ENCODE results near the gene C1QB.

Gene C1QB, protein sequence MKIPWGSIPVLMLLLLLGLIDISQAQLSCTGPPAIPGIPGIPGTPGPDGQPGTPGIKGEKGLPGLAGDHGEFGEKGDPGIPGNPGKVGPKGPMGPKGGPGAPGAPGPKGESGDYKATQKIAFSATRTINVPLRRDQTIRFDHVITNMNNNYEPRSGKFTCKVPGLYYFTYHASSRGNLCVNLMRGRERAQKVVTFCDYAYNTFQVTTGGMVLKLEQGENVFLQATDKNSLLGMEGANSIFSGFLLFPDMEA

DNA sequence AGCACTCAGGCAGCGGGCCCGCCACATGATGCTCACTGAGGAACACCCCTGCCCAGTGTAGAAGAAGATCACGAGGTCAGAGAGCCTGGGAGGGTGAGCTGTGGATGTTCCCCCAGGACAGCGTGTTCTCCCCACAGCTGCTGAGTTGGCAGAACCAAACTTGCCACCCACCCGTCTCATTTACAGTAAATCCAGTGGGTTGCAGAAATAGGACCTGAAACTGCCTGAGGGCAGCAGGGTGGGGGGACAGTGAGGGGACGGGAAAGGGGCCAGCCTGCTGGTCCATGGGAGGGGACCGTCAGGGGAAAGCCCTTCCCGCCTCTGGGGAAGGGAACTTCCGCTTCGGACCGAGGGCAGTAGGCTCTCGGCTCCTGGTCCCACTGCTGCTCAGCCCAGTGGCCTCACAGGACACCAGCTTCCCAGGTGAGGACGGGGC lies at the start of gene C1QB:
Gene C1QB (plus strand): TSS at position 356 of the 436 bp plus-strand sequence. CDS start 6,227 bp downstream, outside the sequence.
- DNase-seq: no peak

DNA sequence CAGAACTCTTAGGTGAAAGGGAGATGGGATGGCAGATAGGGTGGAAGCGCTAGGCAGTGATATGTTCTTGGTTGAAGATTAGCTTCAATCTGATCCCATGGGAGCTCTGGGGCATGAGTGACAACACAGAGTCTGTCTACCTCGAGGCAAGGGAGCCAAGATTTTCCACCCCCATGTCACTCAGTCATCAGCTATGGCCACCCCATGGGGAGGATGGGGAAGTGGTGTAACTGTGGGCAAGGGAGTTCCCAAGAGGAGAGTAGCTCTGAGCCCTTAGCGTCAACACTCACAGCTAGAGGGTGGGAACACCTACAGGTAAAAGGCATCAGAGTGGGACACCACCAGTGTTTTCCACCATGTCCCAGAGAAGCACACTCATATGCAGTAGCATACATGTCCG lies 46.9 kb upstream of the C1QB start:
- DNase-seq: no peak

DNA sequence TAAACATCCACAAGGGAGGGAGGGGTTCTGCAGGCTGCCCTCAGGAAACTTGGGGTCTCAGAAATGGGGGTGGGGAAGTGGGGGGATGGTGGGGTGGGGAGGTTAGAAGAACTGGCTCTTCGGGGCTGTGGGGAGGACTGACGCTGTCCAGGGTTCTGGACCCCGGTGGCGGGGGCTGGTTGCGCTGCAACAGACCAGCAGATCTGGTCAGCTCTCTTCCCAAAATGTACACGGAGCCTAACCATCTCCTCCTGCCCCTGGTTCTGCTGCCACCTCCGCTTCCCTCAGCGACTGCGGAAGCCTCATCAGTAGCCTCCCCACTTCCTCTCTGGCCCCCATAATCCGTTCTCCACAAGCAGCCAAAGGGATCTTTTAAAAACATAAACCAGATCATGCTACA lies 45.9 kb upstream of the C1QB start:
- no peak for DNase-seq

DNA sequence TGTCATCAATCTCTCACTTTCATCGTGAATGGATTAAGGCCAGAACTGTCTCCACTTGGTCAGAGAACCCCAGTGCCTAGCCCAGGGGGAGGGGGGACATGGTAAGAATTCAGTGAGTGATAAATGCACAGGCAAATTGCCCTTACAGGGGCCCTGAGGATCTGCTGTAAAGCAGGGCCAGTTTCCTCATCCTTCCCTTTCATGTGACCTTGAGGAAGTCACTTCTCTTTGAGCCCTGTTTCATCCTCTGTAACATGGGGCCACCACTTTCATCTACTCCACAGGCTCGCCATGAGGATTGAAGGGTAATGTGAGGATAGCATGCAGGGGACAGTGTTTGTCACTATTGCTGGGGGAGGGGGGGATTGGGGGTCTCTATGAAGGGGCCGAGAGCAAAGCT lies 44.7 kb upstream of the C1QB start:
- DNase-seq: no peak

DNA sequence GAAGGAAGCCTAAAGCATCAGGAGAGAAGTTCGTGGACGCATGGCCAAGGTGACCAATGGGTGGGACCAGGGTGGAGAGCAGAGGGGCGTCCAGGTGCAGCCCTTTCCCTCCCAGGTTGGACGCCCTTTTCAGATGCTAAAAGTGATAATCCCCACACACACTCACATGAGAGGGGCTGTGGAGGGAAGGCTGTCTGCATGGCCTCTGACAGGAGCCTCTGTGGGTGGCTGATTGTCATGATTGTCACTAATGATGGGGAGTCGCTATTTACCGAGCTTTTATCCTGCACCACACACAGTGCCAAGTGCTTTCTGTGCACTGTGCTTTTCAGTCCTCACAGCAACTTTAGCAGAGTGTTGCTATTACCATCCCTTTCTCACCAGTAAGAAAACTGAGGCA lies 43.7 kb upstream of the C1QB start:
- DNase-seq: no peak

DNA sequence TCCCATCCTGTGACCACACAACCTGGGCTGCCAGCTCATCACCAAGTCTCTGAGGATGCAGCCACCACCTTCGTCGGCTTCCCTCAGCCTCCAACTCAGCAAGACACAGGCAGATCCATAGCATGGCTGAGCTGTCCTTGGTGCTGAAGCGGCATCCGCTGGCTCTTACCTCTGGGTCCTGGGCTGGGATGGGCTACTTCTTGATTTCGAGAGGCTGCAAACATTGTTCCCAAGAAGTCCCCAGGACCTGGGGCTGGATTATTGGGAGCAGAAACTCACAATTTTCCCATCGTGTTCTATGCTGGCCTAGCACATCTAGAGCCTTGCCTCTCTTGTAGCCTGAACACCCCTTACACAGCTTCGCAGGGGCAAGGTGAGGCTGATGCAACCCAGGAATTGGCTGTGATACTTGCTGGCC lies 41.5 kb upstream of the C1QB start:
- no peak for DNase-seq

DNA sequence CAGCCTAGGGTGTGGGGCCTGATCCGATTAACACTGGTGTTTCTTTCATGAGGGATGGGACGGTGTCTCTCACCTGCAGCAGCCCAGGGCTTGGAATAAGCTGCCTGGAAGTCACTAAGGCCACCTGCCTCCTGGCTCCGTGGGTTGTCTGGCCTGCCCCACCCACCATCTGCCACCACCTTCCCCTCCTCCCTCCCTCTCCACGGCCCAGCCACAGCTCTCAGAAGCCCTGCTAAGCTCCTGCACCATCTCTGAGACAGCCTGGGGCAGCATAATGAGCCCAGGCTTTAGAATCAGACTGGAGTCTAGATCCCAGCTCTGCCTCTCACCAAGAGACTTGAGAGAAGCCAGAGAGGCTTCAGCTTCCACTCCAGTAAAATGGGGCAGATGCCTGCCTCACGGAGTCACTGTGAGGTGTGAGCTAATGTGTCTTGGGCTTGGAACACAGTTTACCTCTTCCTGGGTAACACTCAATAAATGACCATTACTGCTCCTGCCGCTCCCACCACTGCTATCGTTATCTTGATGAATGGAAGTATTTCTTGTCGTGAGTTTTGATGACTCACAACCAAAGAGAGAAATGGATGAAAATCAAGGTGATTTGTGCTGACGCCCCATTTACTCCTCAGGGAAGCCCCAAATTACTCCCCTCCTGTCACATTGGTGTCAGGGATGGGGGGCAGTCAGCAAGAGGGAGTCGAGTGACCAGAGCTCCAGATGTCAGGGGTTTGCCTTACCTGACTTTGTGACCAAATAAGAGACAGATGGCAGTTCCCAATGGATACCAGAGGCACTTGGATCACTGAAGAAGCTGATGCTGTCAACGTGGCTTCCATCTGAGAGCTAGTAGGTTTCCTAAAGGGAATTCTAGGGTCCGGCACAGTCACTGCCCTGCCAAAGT lies 40.1 kb upstream of the C1QB start:
- no peak for DNase-seq

DNA sequence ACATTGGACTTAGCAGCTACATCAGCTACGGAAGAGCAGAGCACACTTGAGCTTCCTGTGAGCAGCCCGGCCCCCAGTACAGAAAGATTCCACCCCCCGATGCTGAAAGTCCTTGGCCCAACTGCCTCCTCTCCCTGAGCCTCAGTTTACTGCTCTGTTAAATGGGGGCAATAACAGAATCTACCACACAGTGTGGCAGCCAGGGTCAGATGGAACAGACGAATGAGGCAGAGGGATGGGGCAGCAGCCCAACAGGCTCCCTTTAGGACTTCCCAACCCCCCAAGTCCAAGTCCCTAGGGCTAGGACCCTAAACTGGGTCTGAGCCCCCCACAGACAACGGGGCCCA lies 39.5 kb upstream of the C1QB start:
- DNase-seq: no peak

DNA sequence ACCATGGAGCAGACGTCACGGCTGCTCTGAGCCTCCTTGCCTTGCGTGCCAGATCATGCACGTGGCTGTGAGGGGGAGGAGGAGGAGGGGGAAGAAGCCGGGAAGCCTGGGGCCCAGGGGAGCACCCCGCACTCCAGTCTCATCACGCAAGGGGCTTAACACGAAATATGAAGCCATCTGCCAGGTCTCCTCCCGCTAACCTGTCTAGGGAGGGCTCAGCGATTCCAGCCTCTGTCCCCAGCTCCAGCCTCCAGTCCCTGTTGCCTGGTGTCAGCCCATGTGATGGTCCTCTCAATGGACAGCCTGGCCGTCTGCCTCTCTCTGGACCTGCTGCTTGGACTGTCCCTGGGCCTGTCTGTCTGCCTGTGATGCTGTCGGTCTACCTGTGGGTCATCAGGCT lies 39.1 kb upstream of the C1QB start:
- no peak for DNase-seq

DNA sequence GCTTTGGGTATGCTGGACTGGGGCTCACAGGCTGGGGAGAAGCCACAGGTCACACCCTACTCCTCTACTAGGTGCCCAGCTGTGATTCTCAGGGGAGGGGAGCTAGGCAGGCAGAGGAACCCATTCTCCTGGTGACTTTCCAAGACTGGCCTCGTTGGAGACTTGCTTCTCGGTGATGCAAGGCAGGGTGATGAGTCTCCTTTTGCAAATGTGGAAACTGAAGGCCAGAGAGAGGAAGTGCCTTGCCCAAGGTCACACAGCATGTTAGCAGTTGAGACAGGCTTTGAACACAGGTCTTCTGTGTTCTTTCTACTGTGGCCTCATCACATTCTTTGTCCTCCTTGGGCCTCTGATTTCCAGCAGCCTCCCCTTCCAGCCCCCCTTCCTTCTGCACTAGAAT lies 37.1 kb upstream of the C1QB start:
- DNase-seq: no peak

DNA sequence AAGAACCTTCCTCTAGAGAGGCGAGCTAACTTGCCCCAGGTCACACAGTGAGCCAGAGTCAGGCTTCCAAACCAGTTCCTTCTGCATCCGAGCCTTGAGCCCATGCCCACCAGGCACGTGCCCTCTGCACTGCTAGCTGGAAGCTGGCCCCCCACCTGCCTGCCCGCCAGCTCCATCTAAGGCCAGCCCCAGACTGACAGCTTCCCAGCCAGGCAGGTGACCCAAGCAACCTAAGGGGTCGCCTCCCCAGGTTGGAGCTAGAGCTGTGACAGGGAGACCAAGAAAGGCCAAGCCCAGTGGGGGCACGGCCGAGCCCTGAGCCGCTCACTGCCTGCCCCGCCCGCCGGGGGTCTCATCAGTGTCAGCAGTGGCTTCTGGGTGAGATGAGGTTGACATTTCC lies 36.5 kb upstream of the C1QB start:
- DNase-seq: no peak

DNA sequence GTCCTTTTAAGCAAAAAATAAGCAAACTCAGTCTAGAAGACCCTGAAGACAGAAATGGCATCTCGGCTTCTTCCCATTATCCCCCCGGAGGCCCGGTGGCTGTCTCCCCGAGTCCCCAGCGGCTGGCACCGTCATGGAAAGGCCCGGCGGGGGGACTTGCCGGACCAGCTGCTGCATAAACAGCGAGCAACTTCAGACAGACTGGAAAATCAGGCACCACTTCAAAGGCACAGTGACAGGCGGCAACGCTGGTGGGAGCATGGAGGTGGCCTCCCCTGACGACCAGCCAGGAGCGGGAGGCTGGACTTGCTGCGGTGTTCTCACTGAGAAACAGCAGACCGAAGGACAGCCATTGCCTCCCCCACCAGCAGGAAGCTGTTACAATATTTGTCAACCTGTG lies 35.0 kb upstream of the C1QB start:
- no peak for DNase-seq

DNA sequence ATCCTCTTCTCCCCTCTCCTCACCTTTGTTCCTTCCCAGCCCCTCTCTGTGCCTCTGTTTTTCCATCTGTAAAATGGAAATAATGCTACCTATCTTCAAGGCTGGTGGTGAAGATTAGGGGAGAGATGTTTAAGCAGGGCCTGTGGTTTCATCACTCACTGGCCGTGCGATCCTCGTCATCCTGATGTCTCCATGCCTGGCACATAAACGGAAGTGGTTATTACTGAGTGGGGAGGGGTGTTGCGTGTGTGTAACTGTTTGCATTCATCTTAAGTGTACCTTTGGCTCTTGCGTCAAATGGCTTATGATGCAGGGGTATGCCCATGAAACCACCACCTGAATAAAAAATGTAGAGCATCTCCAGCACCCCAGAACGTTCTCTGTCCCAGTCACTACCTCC lies 33.8 kb upstream of the C1QB start:
- no peak for DNase-seq

DNA sequence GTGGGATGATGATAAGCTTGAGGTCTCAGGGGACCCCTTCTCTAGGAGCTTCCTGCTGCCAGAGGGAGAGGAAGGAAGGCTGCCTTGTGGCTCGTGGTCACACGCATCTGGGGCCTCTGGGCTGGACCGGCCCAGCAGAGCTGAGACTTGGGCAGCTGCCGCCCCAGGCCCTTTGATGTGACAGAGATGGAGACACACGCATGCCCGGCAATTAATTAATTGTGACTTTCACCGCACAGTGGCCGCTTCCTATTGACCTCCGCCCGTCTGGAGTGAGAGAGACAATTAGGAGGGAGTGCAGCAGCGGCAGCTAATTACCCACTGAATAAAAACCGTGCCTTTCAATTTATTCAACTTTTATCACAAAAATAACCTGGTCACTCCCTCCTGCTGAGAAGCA lies 33.2 kb upstream of the C1QB start:
- no peak for DNase-seq

DNA sequence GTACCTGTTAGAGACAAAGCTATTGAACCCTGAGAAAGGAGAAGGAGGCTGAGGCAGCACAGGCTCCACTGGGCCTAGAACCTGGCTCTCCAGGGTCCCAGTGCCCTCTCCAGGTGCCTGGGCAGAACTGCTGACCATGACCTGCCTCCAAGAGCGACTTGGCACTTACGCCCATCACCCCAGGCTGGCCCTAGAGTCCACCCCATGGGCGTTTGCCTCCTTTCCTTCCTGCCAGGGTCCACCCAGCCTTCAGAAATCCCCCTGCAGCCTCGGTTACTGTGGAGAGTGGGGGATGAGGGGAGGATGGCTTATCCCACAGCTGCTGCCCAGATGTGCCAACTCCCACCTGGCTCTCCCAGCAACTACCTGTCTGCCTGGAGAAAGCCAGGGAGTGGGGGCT lies 31.3 kb upstream of the C1QB start:
- DNase-seq: no peak

DNA sequence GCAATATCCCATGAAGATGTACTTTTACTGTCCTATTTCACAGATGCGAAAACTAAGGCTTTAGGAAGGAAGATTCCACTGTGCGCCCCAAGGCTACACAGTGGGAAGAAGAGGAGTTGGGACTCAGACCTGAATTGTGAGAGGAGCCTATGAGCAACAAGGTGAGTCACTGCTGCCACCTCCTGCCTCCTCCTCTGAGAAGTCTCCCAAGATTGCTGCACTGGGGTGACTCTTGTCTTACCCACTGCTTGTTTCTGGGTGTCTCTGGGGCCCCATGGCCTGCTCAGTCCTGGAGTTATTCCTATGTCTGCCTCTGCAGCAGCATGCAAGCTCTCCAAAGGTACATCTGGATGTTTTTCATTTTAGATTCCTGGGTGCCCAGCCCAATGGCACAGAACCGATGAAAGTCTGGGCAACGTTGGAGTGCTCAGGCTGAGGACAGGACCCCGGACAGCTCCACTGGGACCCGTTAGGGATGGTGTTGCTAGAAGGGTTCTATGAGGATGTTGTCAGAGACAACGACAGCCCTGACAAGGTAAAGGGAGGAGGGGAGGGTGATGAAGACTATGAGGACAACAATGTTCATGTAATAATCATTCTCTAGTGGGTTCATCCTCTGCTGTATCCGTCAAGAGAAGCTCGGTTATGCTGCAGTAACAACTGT lies 27.6 kb upstream of the C1QB start:
- DNase-seq: no peak

DNA sequence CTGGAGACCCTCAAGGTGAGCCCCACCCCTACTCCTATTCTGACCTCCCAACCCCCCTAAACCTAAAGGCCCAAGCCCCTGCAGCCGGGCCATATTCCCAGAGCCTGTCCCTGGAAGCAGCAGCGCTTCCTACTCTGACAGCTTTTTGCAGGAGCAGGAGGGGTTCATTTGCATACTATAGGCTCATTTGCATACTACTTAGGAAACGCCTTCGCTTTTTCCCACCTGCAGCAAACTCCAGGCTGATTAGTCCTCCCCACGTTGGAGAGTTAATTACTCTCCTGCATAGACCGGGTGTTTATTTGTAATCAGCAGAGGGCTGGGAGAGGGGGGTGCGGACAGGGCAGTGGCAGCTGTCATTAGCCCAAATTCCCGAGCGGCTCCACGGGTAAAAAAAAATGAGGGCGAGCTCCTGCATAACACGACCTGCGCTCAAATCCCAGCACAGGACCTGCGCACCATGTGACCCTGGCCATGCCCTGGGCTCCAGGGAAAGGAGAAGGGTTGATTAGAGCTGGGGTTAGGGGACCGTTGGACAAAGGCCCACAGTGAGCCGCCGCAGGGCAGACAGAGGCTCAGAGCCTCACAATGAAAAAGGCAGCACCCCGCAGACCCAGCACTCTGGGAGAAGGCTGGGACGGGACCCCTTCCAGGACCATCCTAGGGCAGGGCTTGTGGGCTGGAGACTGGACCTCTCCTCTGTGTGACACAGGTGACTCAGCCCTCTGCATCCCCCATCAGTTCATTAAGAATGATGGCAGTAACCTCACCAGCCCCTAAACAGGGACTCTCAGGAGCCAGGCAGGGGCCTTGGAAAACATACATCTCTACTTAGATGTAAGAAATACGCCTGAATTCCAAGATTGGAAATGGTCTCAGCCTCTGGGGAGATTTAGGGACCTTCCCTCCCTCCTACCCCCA lies 26.5 kb upstream of the C1QB start:
- DNase-seq: no peak

DNA sequence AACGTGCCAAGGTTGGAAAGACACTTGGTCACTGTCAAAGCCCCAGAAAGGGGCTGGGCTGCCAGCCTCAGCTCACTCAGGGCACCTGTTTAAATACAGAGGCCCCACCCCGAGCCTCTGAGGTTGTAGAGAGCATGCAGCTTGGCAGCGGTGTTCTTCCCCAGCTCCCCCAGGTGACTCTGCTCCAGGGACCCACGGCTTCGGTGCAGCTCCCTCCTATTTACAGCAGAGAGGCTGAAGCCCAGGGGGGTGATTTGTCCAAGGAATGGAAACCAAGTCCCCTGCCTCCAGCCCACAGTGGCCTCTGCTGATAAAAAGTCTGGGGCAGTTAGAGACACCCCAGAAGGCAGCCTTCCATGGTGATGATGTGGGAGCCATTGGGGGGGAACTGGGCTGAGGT lies 25.7 kb upstream of the C1QB start:
- DNase-seq: no peak

DNA sequence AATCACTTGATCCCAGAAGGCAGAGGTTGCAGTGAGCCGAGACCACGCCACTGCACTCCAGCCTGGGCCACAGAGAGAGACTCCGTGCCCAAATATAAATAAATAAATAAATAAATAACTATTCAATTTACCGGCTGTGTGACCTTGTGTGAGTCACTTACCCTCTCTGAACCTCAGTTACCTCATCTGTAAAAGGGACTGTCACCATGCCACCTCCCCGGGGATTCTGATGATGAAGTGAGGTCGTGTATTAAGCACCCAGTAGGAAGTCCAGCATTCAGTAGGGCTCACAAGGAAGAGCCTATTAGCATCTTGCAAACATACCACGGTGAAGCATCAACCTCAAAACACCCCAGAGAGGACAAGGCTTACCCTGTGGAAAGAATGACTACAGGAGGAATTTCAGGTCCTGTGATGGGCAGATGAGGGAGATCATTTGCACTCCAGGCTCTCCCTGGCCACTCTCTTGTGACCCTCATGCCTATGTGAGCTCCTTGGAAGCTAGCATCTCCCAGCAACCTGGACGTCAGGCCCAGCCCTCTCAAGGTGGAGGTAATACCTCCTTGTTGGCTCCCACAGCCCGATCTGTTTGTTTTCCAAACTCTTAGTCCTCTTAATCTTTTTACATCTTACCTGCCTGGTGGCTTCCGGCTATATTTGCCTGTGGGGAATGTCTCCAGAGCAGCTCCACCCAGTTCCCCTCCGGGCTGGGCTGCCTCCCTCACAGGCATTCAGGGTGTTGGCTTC lies 24.2 kb upstream of the C1QB start:
- no peak for DNase-seq

DNA sequence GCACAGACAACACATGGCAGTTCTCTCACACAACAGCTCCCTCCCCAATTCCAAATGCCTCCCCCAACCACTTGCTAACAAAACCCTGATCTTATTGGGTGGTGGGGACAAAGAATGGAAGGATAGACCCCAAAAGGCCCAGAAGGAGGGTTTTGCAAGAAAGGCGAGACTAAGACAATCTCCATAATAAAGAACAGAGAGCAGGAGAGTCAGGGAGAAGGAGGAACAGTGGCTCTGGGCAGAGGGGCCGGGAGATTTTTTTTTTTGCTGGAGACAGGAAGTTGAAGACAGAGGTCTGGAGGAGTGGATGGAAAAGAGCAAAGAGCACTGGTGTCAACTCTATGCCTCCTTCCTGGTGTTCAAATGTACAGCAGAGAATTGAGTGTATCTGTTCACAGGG lies 23.1 kb upstream of the C1QB start:
- no peak for DNase-seq

DNA sequence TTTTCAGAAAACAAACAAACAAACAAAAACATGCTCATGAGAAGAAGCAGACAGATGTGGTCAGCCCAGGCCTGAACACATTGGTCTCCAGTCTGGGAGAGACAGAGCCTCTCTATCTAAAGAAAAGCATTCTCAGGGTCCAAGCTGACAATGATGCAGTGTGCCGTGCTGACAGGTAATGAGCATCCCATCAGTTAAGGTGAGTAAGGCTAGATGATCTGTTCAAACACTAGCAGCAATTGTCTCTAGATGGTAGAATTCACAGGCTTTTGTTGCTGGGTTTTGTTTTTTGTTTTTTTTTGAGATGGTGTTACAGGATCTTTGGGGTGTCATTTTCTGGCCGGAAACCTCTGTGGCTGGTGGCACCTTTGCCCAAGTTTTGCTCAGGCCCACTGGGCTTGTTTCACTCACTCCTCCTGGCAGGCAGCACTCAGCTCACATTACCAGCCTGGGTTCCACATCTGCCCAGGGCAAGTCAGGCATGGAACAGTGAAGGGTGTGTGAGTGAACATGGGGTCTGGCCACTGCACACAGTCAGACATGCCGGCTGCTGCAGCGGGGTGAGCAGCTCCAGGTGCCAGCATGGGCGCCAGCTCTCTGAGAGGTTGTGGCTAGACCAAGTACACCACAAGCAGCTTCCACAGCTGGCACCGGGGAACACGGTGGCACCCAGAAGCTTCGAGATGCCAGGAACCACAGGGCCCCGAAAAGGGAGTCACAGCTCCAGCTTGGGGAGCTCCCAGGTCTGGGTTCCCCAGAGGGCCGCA lies 19.2 kb upstream of the C1QB start:
- no peak for DNase-seq

All from NCI-H2107 (cell line).